Activated T-helper 1 cell treated with anti-CD3 and anti-CD28 coated beads, Interleukin-12 subunit alpha, Interleukin-12 subunit beta, Interleukin-2, Interleukin-4 antibody, amounts not matched to agents 30 ng/mL and 10 ng/mL and 1 ng/mL, durations not matched to agents 14 hours and 24 hours and 36 hours (primary cell): ENCODE data around the gene LIX1. TPM values are rescaled to one million over a fixed set of nuclear protein-coding genes. Genes with fewer than 3 reads are reported as not detected.

Source experiments
- DNase-seq: peaks from one replicate; pipeline ENCODE4 v3.0.0; 2021; ENCODE audit warnings: low spot score
- H3K27ac Mint-ChIP-seq: one replicate; pipeline ENCODE4 v1.8.0; 2021; ENCODE audit warnings: mild to moderate bottlenecking, mixed read lengths
- H3K27me3 Mint-ChIP-seq: one replicate; pipeline ENCODE4 v1.8.0; 2022; ENCODE audit warnings: mild to moderate bottlenecking, moderate library complexity, mixed read lengths; ENCODE audit not compliant: insufficient read depth
- H3K36me3 Mint-ChIP-seq: one replicate; pipeline ENCODE4 v1.8.0; 2021; ENCODE audit warnings: low read depth, mixed read lengths
- H3K4me1 Mint-ChIP-seq: one replicate; pipeline ENCODE4 v1.8.0; 2021; ENCODE audit warnings: low read depth, mixed read lengths
- H3K4me3 Mint-ChIP-seq: one replicate; pipeline ENCODE4 v1.8.0; 2021; ENCODE audit warnings: mild to moderate bottlenecking, moderate library complexity, mixed read lengths
- H3K9me3 Mint-ChIP-seq: one replicate; pipeline ENCODE4 v1.8.0; 2021; ENCODE audit warnings: mixed read lengths
- intact Hi-C: fragments of 100-400 bp; cut with micrococcal nuclease; formaldehyde crosslinking; loops from one replicate; pipeline ENCODE4 v1.15.1; 2024
- total RNA-seq: library from RNA; stranded (reverse); gene quantifications from 2 replicates; pipeline ENCODE4 v1.2.3, GENCODE V29; 2022

Gene LIX1
- total RNA-seq, 1 donor from 2014 or later: not detected

DNA sequence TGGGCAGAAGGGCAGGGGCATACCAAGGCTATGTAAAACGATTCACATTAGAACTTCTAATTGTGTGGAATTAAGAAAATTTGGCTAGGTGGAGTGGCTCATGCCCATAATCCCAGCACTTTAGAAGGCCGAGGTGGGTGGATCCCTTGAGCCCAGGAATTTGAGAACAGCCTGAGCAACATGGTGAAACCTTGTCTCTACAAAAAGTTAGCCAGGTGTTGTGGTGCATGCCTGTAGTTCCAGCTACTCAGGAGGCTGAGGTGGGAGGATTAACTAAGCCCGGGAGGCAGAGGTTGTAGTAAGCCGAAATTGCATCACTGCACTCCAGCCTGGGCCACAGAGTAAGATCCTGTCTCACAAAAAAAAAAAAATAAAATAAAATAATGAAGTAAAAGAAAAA is 65.2 kb downstream of the LIX1 start:
- Mint-ChIP-seq H3K4me3 (no peak overlapping the region), H3K4me1 (peaks cover 7% of the 10 kb centered on the region), H3K36me3 (no peaks in the 10 kb centered on the region), H3K27ac (no peak overlapping the region), H3K9me3 (no peaks in the 10 kb centered on the region), H3K27me3 (peaks cover 6% of the 10 kb centered on the region)
- intact Hi-C loops: no loop called here
- no peak for DNase-seq

DNA sequence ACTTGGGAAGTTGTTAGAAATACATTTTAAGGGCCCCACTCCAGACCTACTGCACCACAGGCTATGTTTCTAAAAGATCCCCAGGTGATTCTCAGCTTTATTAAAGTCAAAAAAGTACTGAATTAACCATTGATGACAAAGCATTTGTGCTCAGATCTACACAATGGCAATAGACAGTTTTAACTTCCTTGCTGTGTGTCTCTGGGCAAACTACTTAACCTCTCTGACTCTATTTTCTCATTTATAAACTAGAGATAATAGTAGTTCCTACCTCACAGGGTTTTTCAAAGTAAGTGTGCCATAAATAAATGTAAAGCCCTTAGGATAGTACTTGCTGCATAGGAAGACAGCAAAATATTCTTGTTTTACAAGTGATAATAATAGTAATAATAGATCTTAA is 66.3 kb downstream of the LIX1 start:
- Mint-ChIP-seq H3K4me1 (no peaks in the 10 kb centered on the region), H3K27ac (no peak overlapping the region), H3K27me3 (peaks cover 6% of the 10 kb centered on the region), H3K9me3 (no peaks in the 10 kb centered on the region), H3K36me3 (no peaks in the 10 kb centered on the region), H3K4me3 (no peak overlapping the region)
- intact Hi-C loops: no loop called here
- DNase-seq: no peak

DNA sequence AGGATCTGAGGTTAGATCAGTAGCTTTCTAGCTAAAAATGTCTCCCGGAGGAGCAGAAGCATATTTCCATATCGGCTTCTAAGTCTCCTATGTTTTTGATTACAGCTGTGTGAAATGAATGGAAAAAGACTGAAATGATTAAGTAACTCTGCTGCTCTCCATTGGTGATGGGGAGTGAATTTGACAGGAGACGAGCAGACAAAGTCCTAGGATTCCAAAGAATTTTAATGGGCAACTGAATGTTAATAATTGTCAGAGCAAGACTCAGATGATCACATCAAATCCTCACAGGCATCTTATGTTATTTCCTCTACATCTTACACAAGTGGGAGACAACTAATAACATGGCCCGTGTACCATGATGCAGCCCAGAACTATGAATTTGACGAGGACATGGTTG is 66.8 kb downstream of the LIX1 start:
- Mint-ChIP-seq H3K36me3 (no peaks in the 10 kb centered on the region), H3K27ac (no peak overlapping the region), H3K9me3 (no peaks in the 10 kb centered on the region), H3K27me3 (peaks cover 3% of the 10 kb centered on the region), H3K4me1 (no peaks in the 10 kb centered on the region), H3K4me3 (no peak overlapping the region)
- no peak for DNase-seq
- intact Hi-C loops: no loop called here

DNA sequence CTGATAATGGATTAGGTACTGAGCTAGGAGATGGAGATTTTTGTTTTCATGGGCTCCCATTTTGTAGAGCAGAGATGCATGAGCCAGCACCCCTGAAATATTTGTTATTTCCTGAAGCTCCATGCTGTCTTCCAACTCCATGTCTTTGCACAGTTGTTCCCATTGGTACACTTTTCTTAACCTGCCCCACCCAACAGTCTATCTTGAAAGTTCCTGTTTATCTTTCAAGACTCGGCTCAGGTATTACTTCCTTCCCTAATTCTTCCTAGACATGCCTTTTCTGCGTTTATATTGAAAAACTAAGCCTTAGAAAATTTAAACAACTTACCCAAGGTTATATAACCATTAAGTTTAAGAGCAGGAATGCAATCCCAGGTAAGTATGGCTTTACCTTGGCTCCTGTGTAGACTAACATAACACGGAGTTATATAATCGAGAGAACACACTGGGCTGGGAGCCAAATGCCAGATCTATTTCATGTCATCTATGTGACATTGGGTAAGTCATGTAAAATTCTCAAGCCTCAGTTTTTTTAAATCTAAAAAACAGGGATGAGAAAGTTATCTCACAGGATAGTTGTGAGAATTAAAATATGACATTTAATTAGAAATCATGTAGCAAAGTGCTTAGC is 67.4 kb downstream of the LIX1 start:
- DNase-seq: no peak
- no peak overlapping the region for H3K27ac Mint-ChIP-seq

DNA sequence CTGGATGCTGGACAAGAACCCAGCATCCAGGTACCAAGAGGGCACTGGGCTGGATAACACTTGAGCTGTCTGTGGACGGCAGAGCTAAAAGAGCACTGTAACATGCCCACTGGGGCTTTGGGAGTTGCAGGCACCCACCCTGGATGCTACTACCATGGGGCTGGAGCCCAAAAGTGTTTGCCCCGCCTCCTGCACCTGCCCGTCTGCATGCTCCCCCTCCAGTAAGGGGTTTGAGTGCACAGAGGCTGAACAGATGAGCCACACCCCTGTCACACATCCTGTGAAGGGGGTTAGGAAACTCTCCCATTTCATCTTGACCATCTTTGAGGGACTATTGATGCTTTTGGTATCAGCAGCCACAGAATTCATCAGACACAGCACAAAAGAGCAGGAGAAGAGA is 69.0 kb downstream of the LIX1 start:
- no peak overlapping the region for H3K4me3 Mint-ChIP-seq
- intact Hi-C loops: no loop called here
- peaks cover 2% of the 10 kb centered on the region for H3K27me3 Mint-ChIP-seq
- H3K9me3 Mint-ChIP-seq: no peaks in the 10 kb centered on the region
- no peaks in the 10 kb centered on the region for H3K4me1 Mint-ChIP-seq
- DNase-seq: no peak
- no peak overlapping the region for H3K27ac Mint-ChIP-seq
- H3K36me3 Mint-ChIP-seq: no peaks in the 10 kb centered on the region

More for the DNA sequence above, 67.4 kb downstream of the LIX1 start:
- Mint-ChIP-seq H3K4me1 (no peaks in the 10 kb centered on the region), H3K9me3 (no peaks in the 10 kb centered on the region), H3K27me3 (peaks cover 3% of the 10 kb centered on the region), H3K36me3 (no peaks in the 10 kb centered on the region), H3K4me3 (no peak overlapping the region)
- intact Hi-C loops: no loop called here

DNA sequence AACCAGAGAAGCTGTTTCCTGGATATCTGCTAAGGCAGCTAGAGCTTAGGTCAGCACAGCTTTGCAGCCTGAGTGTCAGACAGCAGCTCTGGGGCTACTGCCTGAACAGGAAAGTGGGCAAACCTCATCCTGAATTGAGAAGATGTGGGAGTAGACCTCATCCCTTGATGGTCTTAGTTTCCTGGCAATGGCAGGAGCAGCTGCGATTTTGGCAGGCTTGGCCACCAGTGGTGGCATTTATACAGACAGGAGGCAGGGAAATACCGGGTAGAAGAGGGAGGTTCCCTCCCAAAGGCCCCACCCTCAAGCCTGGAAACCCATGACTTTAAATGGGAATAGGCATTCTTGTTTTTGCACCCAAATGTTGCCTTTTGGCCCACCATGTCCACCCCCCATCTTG is 69.7 kb downstream of the LIX1 start:
- Mint-ChIP-seq H3K4me3 (no peak overlapping the region), H3K9me3 (no peaks in the 10 kb centered on the region), H3K4me1 (no peaks in the 10 kb centered on the region), H3K27me3 (peaks cover 3% of the 10 kb centered on the region), H3K27ac (no peak overlapping the region), H3K36me3 (no peaks in the 10 kb centered on the region)
- intact Hi-C loops: no loop called here
- no peak for DNase-seq

DNA sequence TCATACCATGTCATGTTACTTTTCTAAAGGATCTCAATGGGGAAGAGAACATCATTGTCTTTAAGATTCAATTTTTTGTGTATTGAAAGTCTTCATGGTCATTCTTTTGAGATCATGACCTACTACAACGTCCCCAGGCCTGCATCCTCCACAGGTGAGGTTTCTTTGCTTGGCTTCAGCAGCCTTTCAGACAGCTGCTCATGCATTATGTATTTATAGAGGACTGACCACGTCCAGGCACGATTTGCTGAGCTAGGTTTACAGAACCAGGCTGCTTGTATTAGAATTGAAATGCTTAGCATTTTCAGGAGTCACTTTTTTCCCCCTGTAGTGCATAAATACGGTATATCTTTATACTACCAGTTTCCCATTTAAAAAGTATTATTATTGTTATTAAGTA is 70.4 kb downstream of the LIX1 start:
- no peak overlapping the region for H3K27ac Mint-ChIP-seq
- no peak for DNase-seq
- peaks cover 8% of the 10 kb centered on the region for H3K27me3 Mint-ChIP-seq
- H3K4me3 Mint-ChIP-seq: no peak overlapping the region
- H3K9me3 Mint-ChIP-seq: no peaks in the 10 kb centered on the region
- no peaks in the 10 kb centered on the region for H3K4me1 Mint-ChIP-seq
- intact Hi-C loops: no loop called here
- no peaks in the 10 kb centered on the region for H3K36me3 Mint-ChIP-seq

DNA sequence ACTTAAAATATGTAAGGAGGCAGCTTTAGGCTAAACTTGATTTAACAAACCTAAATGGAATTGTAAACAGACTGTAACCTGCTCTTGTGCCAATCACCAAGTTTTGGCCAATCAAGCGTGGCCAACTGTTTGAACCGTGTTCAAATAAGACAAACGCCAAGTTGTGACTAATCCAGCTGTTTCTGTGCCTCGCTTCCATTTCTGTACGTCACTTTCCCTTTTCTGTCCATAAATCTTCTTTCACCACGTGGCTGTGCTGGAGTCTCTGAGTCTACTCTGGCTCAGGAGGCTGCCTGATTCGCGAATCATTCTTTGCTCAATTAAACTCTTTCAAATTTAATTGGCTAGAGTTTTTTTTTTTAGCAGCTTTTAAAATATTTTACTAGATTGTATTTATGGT is 71.3 kb downstream of the LIX1 start:
- no peak for DNase-seq
- no peaks in the 10 kb centered on the region for H3K4me1 Mint-ChIP-seq
- intact Hi-C loops: no loop called here
- H3K9me3 Mint-ChIP-seq: no peaks in the 10 kb centered on the region
- no peak overlapping the region for H3K27ac Mint-ChIP-seq
- H3K36me3 Mint-ChIP-seq: no peaks in the 10 kb centered on the region
- H3K4me3 Mint-ChIP-seq: no peak overlapping the region
- H3K27me3 Mint-ChIP-seq: peaks cover 14% of the 10 kb centered on the region

DNA sequence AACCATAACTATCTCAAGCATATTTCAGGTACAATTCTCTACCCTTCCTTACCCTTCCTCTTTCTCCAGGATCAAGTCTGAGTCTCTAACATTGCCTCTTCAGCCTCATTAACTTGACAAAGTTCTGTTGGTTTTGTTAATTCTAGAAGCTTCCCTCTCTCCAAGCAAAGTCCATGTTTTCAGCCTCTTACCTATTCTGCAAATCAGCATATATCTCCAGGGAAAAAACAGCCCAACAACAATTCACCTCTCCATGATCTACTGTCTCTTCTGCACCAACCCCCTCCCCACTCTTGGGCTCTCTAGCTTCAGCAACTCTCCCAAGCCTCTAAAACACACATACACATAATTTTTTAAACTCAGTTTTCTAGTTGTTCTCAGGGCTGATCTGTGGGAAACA is 72.2 kb downstream of the LIX1 start:
- intact Hi-C loops: no loop called here
- no peak overlapping the region for H3K27ac Mint-ChIP-seq
- no peaks in the 10 kb centered on the region for H3K36me3 Mint-ChIP-seq
- no peaks in the 10 kb centered on the region for H3K9me3 Mint-ChIP-seq
- no peak overlapping the region for H3K4me3 Mint-ChIP-seq
- H3K27me3 Mint-ChIP-seq: peaks cover 14% of the 10 kb centered on the region
- DNase-seq: no peak
- no peaks in the 10 kb centered on the region for H3K4me1 Mint-ChIP-seq

DNA sequence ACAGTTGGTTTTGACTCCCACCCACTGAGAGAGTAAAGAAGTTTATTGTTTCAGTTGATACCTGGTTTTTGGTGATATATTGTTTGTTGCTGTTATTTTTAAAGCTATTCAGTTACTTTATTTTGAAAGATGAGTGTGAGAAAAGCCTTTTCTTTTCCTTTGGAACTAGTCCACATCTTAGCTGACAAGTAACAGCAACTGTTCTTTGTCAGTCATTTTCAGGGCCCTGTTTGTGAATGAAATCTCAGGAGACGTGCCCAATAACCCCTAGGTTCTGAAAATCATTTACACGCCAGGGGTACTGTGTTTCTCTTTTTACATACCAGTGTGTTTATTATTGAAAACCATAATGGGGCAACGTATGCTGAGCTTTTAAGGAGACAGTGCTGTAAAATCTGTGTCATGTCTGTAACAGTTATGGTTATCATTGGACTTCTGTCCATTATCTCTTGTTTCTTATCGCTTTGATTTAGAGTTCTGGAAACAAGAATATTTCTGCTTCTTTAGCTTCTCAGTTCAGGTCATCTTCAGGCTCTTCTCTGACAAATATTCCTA is 75.0 kb downstream of the LIX1 start:
- intact Hi-C loops: no loop called here
- peaks cover 16% of the 10 kb centered on the region for H3K27me3 Mint-ChIP-seq
- no peak for DNase-seq
- H3K27ac Mint-ChIP-seq: no peak overlapping the region
- H3K9me3 Mint-ChIP-seq: no peaks in the 10 kb centered on the region
- H3K4me3 Mint-ChIP-seq: no peak overlapping the region
- no peaks in the 10 kb centered on the region for H3K36me3 Mint-ChIP-seq
- H3K4me1 Mint-ChIP-seq: no peaks in the 10 kb centered on the region

DNA sequence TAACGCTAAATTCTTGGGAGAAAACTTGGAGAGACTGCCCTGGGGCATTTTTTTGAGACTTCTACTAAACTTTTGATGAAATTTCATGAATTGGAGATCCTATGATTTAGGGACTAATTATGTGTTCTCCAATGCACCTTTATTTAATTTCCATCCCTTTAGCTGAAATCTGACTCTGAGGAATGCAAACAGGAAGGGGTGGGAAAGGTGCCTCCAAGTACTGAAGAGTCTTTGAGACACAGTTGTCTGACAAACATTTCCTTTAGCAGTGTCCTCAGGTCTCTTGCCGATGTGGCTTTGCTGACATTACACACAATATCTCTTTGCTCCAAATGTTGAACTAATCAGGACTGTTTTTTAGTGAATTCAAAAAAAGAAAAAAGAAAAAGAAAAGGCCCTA is 76.9 kb downstream of the LIX1 start:
- no peak for DNase-seq
- Mint-ChIP-seq H3K27me3 (peaks cover 17% of the 10 kb centered on the region), H3K27ac (no peak overlapping the region), H3K36me3 (no peaks in the 10 kb centered on the region), H3K4me3 (no peak overlapping the region), H3K4me1 (no peaks in the 10 kb centered on the region), H3K9me3 (no peaks in the 10 kb centered on the region)
- intact Hi-C loops: no loop called here

DNA sequence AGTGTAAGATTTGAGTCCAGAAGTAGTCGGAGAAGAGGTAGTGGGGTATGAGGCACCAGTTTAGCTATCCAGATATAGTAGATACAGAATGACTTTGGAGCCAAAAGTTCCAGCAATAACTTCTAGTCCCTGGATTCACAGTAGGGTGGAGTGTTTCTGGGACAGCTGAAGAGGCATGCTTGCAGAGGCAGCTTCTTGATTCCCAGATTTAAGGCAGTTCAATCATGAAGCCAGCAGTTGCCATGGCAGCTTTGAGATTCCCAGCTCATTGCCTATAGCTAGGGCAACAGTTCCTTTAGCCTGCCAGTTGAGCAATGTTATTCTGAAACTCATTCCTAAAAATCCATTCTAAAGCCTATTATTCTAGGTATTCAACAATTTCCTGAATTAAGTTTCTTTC is 79.2 kb downstream of the LIX1 start:
- Mint-ChIP-seq H3K4me3 (no peak overlapping the region), H3K36me3 (no peaks in the 10 kb centered on the region), H3K27me3 (peaks cover 14% of the 10 kb centered on the region), H3K9me3 (no peaks in the 10 kb centered on the region), H3K4me1 (no peaks in the 10 kb centered on the region), H3K27ac (no peak overlapping the region)
- intact Hi-C loops: no loop called here
- no peak for DNase-seq

DNA sequence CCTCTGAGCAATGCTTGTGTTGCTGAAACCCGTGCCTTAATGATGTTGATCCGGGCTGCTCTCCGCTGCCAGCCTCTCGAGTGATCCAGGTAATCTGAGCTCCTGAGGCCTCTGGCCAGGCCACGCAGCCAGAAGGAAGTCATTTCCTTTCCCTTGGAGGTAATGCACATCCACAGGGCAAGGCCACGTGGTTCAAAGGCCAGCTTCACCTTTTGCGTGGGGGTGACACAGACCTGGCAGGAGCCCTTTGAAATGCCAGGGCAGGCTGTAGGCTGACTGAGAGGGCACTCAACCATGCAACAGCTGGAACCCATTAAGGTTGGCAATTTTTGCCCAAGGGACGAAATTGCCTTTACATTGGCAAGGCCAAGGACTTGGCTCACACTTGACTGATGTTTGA is 80.4 kb downstream of the LIX1 start:
- Mint-ChIP-seq H3K27me3 (peaks cover 10% of the 10 kb centered on the region), H3K9me3 (no peaks in the 10 kb centered on the region), H3K36me3 (no peaks in the 10 kb centered on the region), H3K4me3 (no peak overlapping the region), H3K4me1 (no peaks in the 10 kb centered on the region), H3K27ac (no peak overlapping the region)
- intact Hi-C loops: no loop called here
- no peak for DNase-seq

DNA sequence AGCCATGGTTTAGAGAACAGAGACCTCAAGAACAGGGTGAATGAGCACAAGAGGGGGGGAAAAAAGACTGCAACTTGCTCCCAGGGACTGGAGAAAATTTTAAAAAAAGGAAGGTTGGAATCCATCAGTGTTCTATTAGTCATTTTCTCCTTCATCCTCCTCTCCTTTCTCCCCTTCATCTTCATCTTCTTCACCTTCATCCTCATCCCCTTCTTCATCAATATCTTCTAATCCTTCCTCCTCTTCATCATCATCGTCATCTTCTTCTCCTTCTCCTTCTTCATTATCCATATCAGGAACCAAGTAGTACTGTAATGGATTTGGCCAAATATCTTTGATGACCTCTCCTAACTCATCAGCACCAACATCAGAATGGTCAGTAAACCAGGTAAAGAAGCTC is 86.1 kb downstream of the LIX1 start:
- Mint-ChIP-seq H3K36me3 (peaks cover 2% of the 10 kb centered on the region), H3K4me3 (no peak overlapping the region), H3K9me3 (peaks cover 12% of the 10 kb centered on the region), H3K4me1 (no peaks in the 10 kb centered on the region), H3K27me3 (peaks cover 16% of the 10 kb centered on the region), H3K27ac (no peak overlapping the region)
- intact Hi-C loops: no loop called here
- DNase-seq: no peak
